Measurements from ENCODE around the gene ARMH4. TPM values are rescaled to one million over a fixed set of nuclear protein-coding genes. Genes with fewer than 3 reads are reported as not detected.

The ARMH4 gene
- total RNA-seq, 1 experiment from 2014 or later = 42.6 TPM

- H2BK12ac ChIP-seq (ENCODE audit: insufficient read length, low read depth, low read length) = no peak overlapping the region
- no peak overlapping the region for H4K5ac ChIP-seq (ENCODE audit: insufficient read length, low read depth, low read length)
- Mint-ChIP-seq H3K36me3 (ENCODE audit: insufficient read depth in 1 of 3, low read depth in 3 of 3) (peaks cover 0 to 24% (median 18%) of the 10 kb centered on the region in 3 experiments; a peak in 4 of 7 replicates), H3K4me1 (peaks cover 4 to 10% of the 10 kb centered on the region in 2 experiments; a peak in 2 of 4 replicates), H3K9me3 (no peaks in the 10 kb centered on the region), H3K27me3 (ENCODE audit: low read depth) (no peaks in the 10 kb centered on the region), H3K4me3 (no peak overlapping the region), H3K27ac (0 out of 7 replicates have a peak overlapping the region, but pooled peaks of 1 of the 3 experiments have one; percentile 44)
- no peak overlapping the region for H2AFZ ChIP-seq (ENCODE audit: low read length)
- no peaks in the 10 kb centered on the region for H3K4me1 ChIP-seq (ENCODE audit: insufficient read depth, low read length)
- H3K27ac ChIP-seq (ENCODE audit: insufficient read length, low read depth, low read length) = no peak overlapping the region
- no CpG with 5 or more reads among the region's 10 CpGs for WGBS (ENCODE audit: extremely low coverage, insufficient read length, low lambda C conversion rate)
- no peaks in the 10 kb centered on the region for H3K79me1 ChIP-seq (ENCODE audit: insufficient read depth, low read depth, low read length, poor library complexity, severe bottlenecking)
- H3K23me2 ChIP-seq (ENCODE audit: insufficient read length, low read depth, low read length, poor library complexity, severe bottlenecking) = no peaks in the 10 kb centered on the region
- H3K56ac ChIP-seq (ENCODE audit: insufficient read length, low read depth, low read length) = no peak overlapping the region
- no peak overlapping the region for H3K18ac ChIP-seq (ENCODE audit: insufficient read length, low read depth, low read length)
- H4K91ac ChIP-seq (ENCODE audit: insufficient read length, low read depth, low read length) = no peak overlapping the region
- no peak overlapping the region for H3K4me2 ChIP-seq (ENCODE audit: insufficient read depth, insufficient read length, low read length)
- H3K14ac ChIP-seq (ENCODE audit: insufficient read depth, low read length) = no peak overlapping the region
- H4K8ac ChIP-seq (replicated peaks; ENCODE audit: insufficient read length, low read depth, low read length) = no peak overlapping the region
- H3K9me3 ChIP-seq (ENCODE audit: control insufficient read depth, low read depth, low read length) = no peaks in the 10 kb centered on the region
- H3K9ac ChIP-seq (ENCODE audit: extremely low read depth, insufficient read length, low read length) = no peak overlapping the region
- H3K23ac ChIP-seq (ENCODE audit: insufficient read length, low read depth, low read length) = no peak overlapping the region
- no peak for TF ChIP-seq CTCF (conservative IDR thresholded peaks at IDR 0.05)
- DNase-seq = no peak
- no peak overlapping the region for H2BK5ac ChIP-seq (ENCODE audit: insufficient read length, low read length)
- H3K27me3 ChIP-seq (ENCODE audit: insufficient read depth, low read length) = no peaks in the 10 kb centered on the region
- no peak overlapping the region for H2BK15ac ChIP-seq (ENCODE audit: low read depth, low read length)
- no peak overlapping the region for H2BK120ac ChIP-seq (ENCODE audit: low read depth, low read length, poor library complexity, severe bottlenecking)
- no peak overlapping the region for H2AK5ac ChIP-seq (ENCODE audit: insufficient read length, low read length)
- no peak overlapping the region for H3T11ph ChIP-seq (ENCODE audit: low read length)
- no peak overlapping the region for H2BK20ac ChIP-seq (ENCODE audit: low read depth, low read length, poor library complexity, severe bottlenecking)
- H3K4ac ChIP-seq (ENCODE audit: low read depth, low read length) = no peak overlapping the region
- H3K79me2 ChIP-seq (ENCODE audit: insufficient read depth, low read length) = no peaks in the 10 kb centered on the region
- no peaks in the 10 kb centered on the region for H4K20me1 ChIP-seq (ENCODE audit: control insufficient read depth, insufficient read depth, insufficient read length)
Observed at GRCh38 chr14:58138714-58139482, 13.1 kb downstream of the ARMH4 start.

All from H9 (cell line).